Mesenchymal stem cell (in vitro differentiated cells and primary cell): Measurements from ENCODE around the gene EXOC4.

Experiments
- DNase-seq: peaks from one replicate; pipeline ENCODE4 v3.0.0-alpha.2; 2013
- H2AFZ ChIP-seq: one replicate; pipeline ENCODE4 v1.6.1; 2013; ENCODE audit warnings: low read depth, mild to moderate bottlenecking, control low read depth, inconsistent platforms, low read length, moderate library complexity
- H2AK5ac ChIP-seq: 2 replicates; pipeline ENCODE4 v1.6.1; 2013; ENCODE audit warnings: low read length, moderate library complexity, mild to moderate bottlenecking, inconsistent platforms; ENCODE audit not compliant: severe bottlenecking
- H2BK120ac ChIP-seq: one replicate; pipeline ENCODE4 v1.6.1; 2013; ENCODE audit warnings: low read depth, mild to moderate bottlenecking, inconsistent platforms, low read length, moderate library complexity
- H2BK12ac ChIP-seq, 2 experiments: one replicate each; pipeline ENCODE4 v1.6.1; 2013; ENCODE audit warnings: inconsistent platforms in 2 of 2, low read length in 2 of 2, mild to moderate bottlenecking in 2 of 2, moderate library complexity in 2 of 2, control low read depth in 1 of 2
- H2BK15ac ChIP-seq: one replicate; pipeline ENCODE4 v1.6.1; 2013; ENCODE audit warnings: mild to moderate bottlenecking, low read depth, inconsistent platforms; ENCODE audit not compliant: poor library complexity, severe bottlenecking
- H2BK5ac ChIP-seq: 2 replicates; pipeline ENCODE4 v1.6.1; 2013; ENCODE audit warnings: low read depth, mild to moderate bottlenecking, low read length, control low read depth, inconsistent platforms; ENCODE audit not compliant: poor library complexity, severe bottlenecking
- H3K14ac ChIP-seq, 2 experiments: one replicate each; pipeline ENCODE4 v1.6.1; 2013; ENCODE audit warnings: inconsistent platforms in 2 of 2, low read length in 2 of 2, control low read depth in 1 of 2, mild to moderate bottlenecking in 1 of 2, moderate library complexity in 1 of 2
- H3K18ac ChIP-seq, 2 experiments: one replicate each; pipeline ENCODE4 v1.6.1; 2013; ENCODE audit warnings: inconsistent platforms in 2 of 2, low read length in 2 of 2, control low read depth in 1 of 2, low read depth in 1 of 2, mild to moderate bottlenecking in 1 of 2
- H3K23ac ChIP-seq, 2 experiments: one replicate each; pipeline ENCODE4 v1.6.1; 2013; ENCODE audit warnings: inconsistent platforms in 2 of 2, low read length in 2 of 2, mild to moderate bottlenecking in 2 of 2, moderate library complexity in 2 of 2, control low read depth in 1 of 2
- H3K27ac ChIP-seq: 2 replicates; pipeline ENCODE4 v1.5.1; 2013; ENCODE audit warnings: mild to moderate bottlenecking, moderate library complexity, low read length, control low read depth, inconsistent platforms; ENCODE audit not compliant: poor library complexity, severe bottlenecking
- H3K27me3 ChIP-seq, 2 experiments: 2 replicates each; pipeline versions ENCODE4 v1.6.1 to v1.7.0; 2013; ENCODE audit warnings: low read length in 2 of 2, mild to moderate bottlenecking in 2 of 2, moderate library complexity in 2 of 2, control low read depth in 1 of 2, inconsistent platforms in 1 of 2; ENCODE audit not compliant: control insufficient read depth in 1 of 2, insufficient read depth in 1 of 2
- H3K36me3 ChIP-seq, 2 experiments: 2 replicates each; pipeline versions ENCODE4 v1.6.1 to v1.7.0; 2013; ENCODE audit warnings: low read length in 2 of 2, control low read depth in 1 of 2, inconsistent platforms in 1 of 2, low read depth in 1 of 2, mild to moderate bottlenecking in 1 of 2; ENCODE audit not compliant: insufficient read depth in 2 of 2, control insufficient read depth in 1 of 2
- H3K4ac ChIP-seq, 2 experiments: one replicate each; pipeline ENCODE4 v1.6.1; 2013; ENCODE audit warnings: inconsistent platforms in 2 of 2, low read length in 2 of 2, mild to moderate bottlenecking in 2 of 2, moderate library complexity in 2 of 2, control low read depth in 1 of 2, low read depth in 1 of 2
- H3K4me1 ChIP-seq: 2 replicates; pipeline ENCODE4 v1.6.1; 2013; ENCODE audit warnings: low read depth, low read length, control low read depth; ENCODE audit not compliant: control insufficient read depth, insufficient read depth
- H3K4me2 ChIP-seq: 2 replicates; pipeline ENCODE4 v1.6.1; 2013; ENCODE audit warnings: low read length, mild to moderate bottlenecking, inconsistent platforms; ENCODE audit not compliant: poor library complexity, severe bottlenecking
- H3K4me3 ChIP-seq, 2 experiments: 2 replicates each; pipeline versions ENCODE4 v1.5.1 to v1.7.0; 2013; ENCODE audit warnings: low read length in 2 of 2, mild to moderate bottlenecking in 2 of 2, control low read depth in 1 of 2, low read depth in 1 of 2; ENCODE audit not compliant: insufficient read depth in 1 of 2
- H3K79me1 ChIP-seq: replicated peaks from 2 replicates; pipeline ENCODE4 v1.6.1; 2013; ENCODE audit warnings: mild to moderate bottlenecking, control low read depth, low read length, inconsistent platforms; ENCODE audit not compliant: poor library complexity, severe bottlenecking
- H3K9ac ChIP-seq: 2 replicates; pipeline ENCODE4 v1.7.0; 2013; ENCODE audit warnings: mild to moderate bottlenecking, low read length, moderate library complexity
- H3K9me3 ChIP-seq: 2 replicates; pipeline ENCODE4 v1.7.0; 2013; ENCODE audit warnings: mild to moderate bottlenecking, low read length; ENCODE audit not compliant: control insufficient read depth
- H4K8ac ChIP-seq: one replicate; pipeline ENCODE4 v1.6.1; 2013; ENCODE audit warnings: inconsistent platforms, mild to moderate bottlenecking, low read length, moderate library complexity
- H4K91ac ChIP-seq: one replicate; pipeline ENCODE4 v1.6.1; 2013; ENCODE audit warnings: mild to moderate bottlenecking, low read length, inconsistent platforms
- WGBS: methylation state at CpG from one replicate; pipeline ENCODE4 v1.1.7; 2013; ENCODE audit warnings: mixed read lengths; 5-methylcytosine and 5-hydroxymethylcytosine counted together

Gene EXOC4

GRCh38 chr7:133859231-133859630, 606.4 kb downstream of the EXOC4 start:
- no peak overlapping the region for H4K8ac ChIP-seq
- no peak overlapping the region for H2AFZ ChIP-seq
- H2AK5ac ChIP-seq = no peak overlapping the region
- no peak overlapping the region for H3K4ac ChIP-seq
- H3K36me3 ChIP-seq = peaks cover 0 to 8% of the 10 kb centered on the region in 2 experiments
- H3K27ac ChIP-seq = no peak overlapping the region
- no peak for DNase-seq
- H2BK15ac ChIP-seq = no peak overlapping the region
- no peak overlapping the region for H3K23ac ChIP-seq
- H2BK120ac ChIP-seq = no peak overlapping the region
- H3K14ac ChIP-seq = no peak overlapping the region
- H3K79me1 ChIP-seq = peaks cover 8% of the 10 kb centered on the region
- no peak overlapping the region for H3K4me3 ChIP-seq
- H2BK12ac ChIP-seq = no peak overlapping the region
- no peaks in the 10 kb centered on the region for H3K9me3 ChIP-seq
- H3K18ac ChIP-seq = no peak overlapping the region
- H2BK5ac ChIP-seq = no peak overlapping the region
- WGBS = 80% methylated on average over 4 of the region's 5 CpGs
- no peak overlapping the region for H3K9ac ChIP-seq
- no peaks in the 10 kb centered on the region for H3K4me1 ChIP-seq
- H3K4me2 ChIP-seq = no peak overlapping the region
- no peaks in the 10 kb centered on the region for H3K27me3 ChIP-seq
- H4K91ac ChIP-seq = no peak overlapping the region

- Histone ChIP-seq H3K14ac (no peak overlapping the region), H3K36me3 (peaks cover 0 to 8% of the 10 kb centered on the region in 2 experiments), H3K4me2 (no peak overlapping the region), H3K4me3 (no peak overlapping the region), H2BK5ac (no peak overlapping the region), H2BK120ac (no peak overlapping the region), H4K91ac (no peak overlapping the region), H3K27me3 (no peaks in the 10 kb centered on the region), H3K9me3 (no peaks in the 10 kb centered on the region), H3K4me1 (no peaks in the 10 kb centered on the region), H3K4ac (no peak overlapping the region), H2BK15ac (no peak overlapping the region), H3K79me1 (peaks cover 8% of the 10 kb centered on the region), H2AK5ac (no peak overlapping the region), H3K18ac (no peak overlapping the region), H2BK12ac (no peak overlapping the region), H3K23ac (no peak overlapping the region), H3K27ac (no peak overlapping the region), H3K9ac (no peak overlapping the region), H4K8ac (no peak overlapping the region), H2AFZ (no peak overlapping the region)
- 75% methylated on average over 5 of the region's 6 CpGs for WGBS
- DNase-seq = no peak
Observed at GRCh38 chr7:133859871-133860450, 607.1 kb downstream of the EXOC4 start.

- DNase-seq = no peak
- no peak overlapping the region for H4K8ac ChIP-seq
- no peak overlapping the region for H3K4me2 ChIP-seq
- H3K14ac ChIP-seq = no peak overlapping the region
- no peak overlapping the region for H2BK12ac ChIP-seq
- no peak overlapping the region for H3K4me3 ChIP-seq
- H2AK5ac ChIP-seq = no peak overlapping the region
- H3K27ac ChIP-seq = no peak overlapping the region
- no peak overlapping the region for H2BK15ac ChIP-seq
- no peaks in the 10 kb centered on the region for H3K4me1 ChIP-seq
- H2BK5ac ChIP-seq = no peak overlapping the region
- H3K23ac ChIP-seq = no peak overlapping the region
- H3K4ac ChIP-seq = no peak overlapping the region
- WGBS = no CpG with 5 or more reads among the region's 1 CpG
- H3K36me3 ChIP-seq = peaks cover 0 to 8% of the 10 kb centered on the region in 2 experiments
- H3K9me3 ChIP-seq = no peaks in the 10 kb centered on the region
- no peak overlapping the region for H3K9ac ChIP-seq
- no peak overlapping the region for H2AFZ ChIP-seq
- no peak overlapping the region for H2BK120ac ChIP-seq
- no peaks in the 10 kb centered on the region for H3K27me3 ChIP-seq
- no peak overlapping the region for H4K91ac ChIP-seq
- no peak overlapping the region for H3K18ac ChIP-seq
- H3K79me1 ChIP-seq = peaks cover 8% of the 10 kb centered on the region
Observed at GRCh38 chr7:133860628-133861335, 607.9 kb downstream of the EXOC4 start.

- Histone ChIP-seq H3K9me3 (no peaks in the 10 kb centered on the region), H2BK12ac (no peak overlapping the region), H2BK120ac (no peak overlapping the region), H2BK5ac (no peak overlapping the region), H3K4ac (no peak overlapping the region), H2AK5ac (no peak overlapping the region), H3K9ac (no peak overlapping the region), H2BK15ac (no peak overlapping the region), H4K91ac (no peak overlapping the region), H3K79me1 (peaks cover 10% of the 10 kb centered on the region), H3K18ac (no peak overlapping the region), H3K27ac (no peak overlapping the region), H2AFZ (no peak overlapping the region), H3K27me3 (no peaks in the 10 kb centered on the region), H3K4me2 (no peak overlapping the region), H3K4me1 (no peaks in the 10 kb centered on the region), H3K4me3 (no peak overlapping the region), H3K36me3 (peaks cover 0 to 8% of the 10 kb centered on the region in 2 experiments), H3K14ac (no peak overlapping the region), H4K8ac (no peak overlapping the region), H3K23ac (no peak overlapping the region)
- 100% methylated on average over 3 of the region's 4 CpGs for WGBS
- DNase-seq = no peak
Observed at GRCh38 chr7:133861876-133862275, 609.0 kb downstream of the EXOC4 start.
